H9 (cell line): ENCODE measurements around the gene ZCWPW1. TPM values are rescaled to one million over a fixed set of nuclear protein-coding genes. Genes with fewer than 3 reads are reported as not detected.

ENCODE experiments used
- DNase-seq: peaks from one replicate; pipeline ENCODE4 v3.0.0-alpha.2; 2017
- H2AFZ ChIP-seq: one replicate; pipeline ENCODE4 v1.6.1; 2013; ENCODE audit warnings: mild to moderate bottlenecking, low read length, control low read depth, moderate library complexity
- H2AK5ac ChIP-seq: 2 replicates; pipeline ENCODE4 v1.6.1; 2013; ENCODE audit warnings: low read length, control low read depth, mixed read lengths; ENCODE audit not compliant: insufficient read length
- H2BK120ac ChIP-seq: one replicate; pipeline ENCODE4 v1.6.1; 2013; ENCODE audit warnings: low read depth, mild to moderate bottlenecking, low read length, control low read depth, inconsistent platforms; ENCODE audit not compliant: poor library complexity, severe bottlenecking
- H2BK12ac ChIP-seq: 2 replicates; pipeline ENCODE4 v1.6.1; 2013; ENCODE audit warnings: low read length, control low read depth, mixed read lengths, low read depth; ENCODE audit not compliant: insufficient read length
- H2BK15ac ChIP-seq: 2 replicates; pipeline ENCODE4 v1.6.1; 2013; ENCODE audit warnings: low read depth, low read length, control low read depth
- H2BK20ac ChIP-seq: one replicate; pipeline ENCODE4 v1.6.1; 2013; ENCODE audit warnings: low read depth, mild to moderate bottlenecking, low read length, control low read depth, inconsistent platforms; ENCODE audit not compliant: poor library complexity, severe bottlenecking
- H2BK5ac ChIP-seq: 2 replicates; pipeline ENCODE4 v1.6.1; 2013; ENCODE audit warnings: low read length, control low read depth, mixed read lengths; ENCODE audit not compliant: insufficient read length
- H3K14ac ChIP-seq: 2 replicates; pipeline ENCODE4 v1.6.1; 2013; ENCODE audit warnings: low read length, control low read depth; ENCODE audit not compliant: insufficient read depth
- H3K18ac ChIP-seq: 2 replicates; pipeline ENCODE4 v1.6.1; 2013; ENCODE audit warnings: low read depth, mild to moderate bottlenecking, mixed read lengths, low read length, control low read depth; ENCODE audit not compliant: insufficient read length
- H3K23ac ChIP-seq: 2 replicates; pipeline ENCODE4 v1.6.1; 2013; ENCODE audit warnings: low read length, control low read depth, mixed read lengths, low read depth; ENCODE audit not compliant: insufficient read length
- H3K23me2 ChIP-seq: 2 replicates; pipeline ENCODE4 v1.6.1; 2013; ENCODE audit warnings: low read depth, mild to moderate bottlenecking, mixed read lengths, low read length, control low read depth; ENCODE audit not compliant: insufficient read length, poor library complexity, severe bottlenecking
- H3K27ac ChIP-seq: 2 replicates; pipeline ENCODE4 v1.5.1; 2013; ENCODE audit warnings: low read length, control low read depth, mixed read lengths, low read depth; ENCODE audit not compliant: insufficient read length
- H3K27me3 ChIP-seq: 2 replicates; pipeline ENCODE4 v1.6.1; 2013; ENCODE audit warnings: low read length, control low read depth, inconsistent platforms; ENCODE audit not compliant: insufficient read depth
- H3K4ac ChIP-seq: 2 replicates; pipeline ENCODE4 v1.6.1; 2013; ENCODE audit warnings: low read depth, mild to moderate bottlenecking, control low read depth, inconsistent platforms, low read length, moderate library complexity
- H3K4me1 ChIP-seq: 2 replicates; pipeline ENCODE4 v1.6.1; 2013; ENCODE audit warnings: low read length, control low read depth, inconsistent platforms; ENCODE audit not compliant: insufficient read depth
- H3K4me2 ChIP-seq: 2 replicates; pipeline ENCODE4 v1.6.1; 2013; ENCODE audit warnings: low read length, control low read depth, mixed read lengths; ENCODE audit not compliant: insufficient read length, insufficient read depth
- H3K56ac ChIP-seq: 2 replicates; pipeline ENCODE4 v1.6.1; 2013; ENCODE audit warnings: low read depth, mild to moderate bottlenecking, mixed read lengths, low read length, control low read depth; ENCODE audit not compliant: insufficient read length
- H3K79me1 ChIP-seq: 2 replicates; pipeline ENCODE4 v1.6.1; 2013; ENCODE audit warnings: low read depth, mild to moderate bottlenecking, moderate library complexity, low read length, control low read depth, inconsistent platforms; ENCODE audit not compliant: insufficient read depth, poor library complexity, severe bottlenecking
- H3K79me2 ChIP-seq: 2 replicates; pipeline ENCODE4 v1.6.1; 2013; ENCODE audit warnings: low read length, control low read depth, inconsistent platforms; ENCODE audit not compliant: insufficient read depth
- H3K9ac ChIP-seq: 2 replicates; pipeline ENCODE4 v1.6.1; 2013; ENCODE audit warnings: low read length, control low read depth, mixed read lengths; ENCODE audit not compliant: insufficient read length; ENCODE audit errors: extremely low read depth
- H3K9me3 ChIP-seq: one replicate; pipeline ENCODE4 v1.6.1; 2013; ENCODE audit warnings: low read depth, low read length, inconsistent platforms; ENCODE audit not compliant: control insufficient read depth
- H3T11ph ChIP-seq: one replicate; pipeline ENCODE4 v1.6.1; 2013; ENCODE audit warnings: mild to moderate bottlenecking, low read length, control low read depth, inconsistent platforms
- H4K20me1 ChIP-seq: one replicate; pipeline ENCODE4 v1.6.1; 2013; ENCODE audit not compliant: control insufficient read depth, insufficient read length, insufficient read depth
- H4K5ac ChIP-seq: 2 replicates; pipeline ENCODE4 v1.6.1; 2013; ENCODE audit warnings: low read depth, mild to moderate bottlenecking, mixed read lengths, low read length, control low read depth; ENCODE audit not compliant: insufficient read length
- H4K8ac ChIP-seq: replicated peaks from 2 replicates; pipeline ENCODE4 v1.6.1; 2013; ENCODE audit warnings: low read length, control low read depth, mixed read lengths, low read depth; ENCODE audit not compliant: insufficient read length
- H4K91ac ChIP-seq: 2 replicates; pipeline ENCODE4 v1.6.1; 2013; ENCODE audit warnings: low read depth, mild to moderate bottlenecking, moderate library complexity, mixed read lengths, low read length, control low read depth; ENCODE audit not compliant: insufficient read length
- H3K27ac Mint-ChIP-seq, 3 experiments: 2 replicates in 2 of 3; 3 replicates in 1 of 3; pipeline ENCODE4 v1.8.0; 2020 to 2021; ENCODE audit warnings: mixed read lengths in 3 of 3, mild to moderate bottlenecking in 1 of 3, moderate library complexity in 1 of 3
- H3K27me3 Mint-ChIP-seq: 2 replicates; pipeline ENCODE4 v1.8.0; 2021; ENCODE audit warnings: low read depth, mild to moderate bottlenecking, moderate library complexity, mixed read lengths
- H3K36me3 Mint-ChIP-seq, 3 experiments: 2 replicates in 2 of 3; 3 replicates in 1 of 3; pipeline ENCODE4 v1.8.0; 2020 to 2021; ENCODE audit warnings: low read depth in 3 of 3, mixed read lengths in 3 of 3; ENCODE audit not compliant: insufficient read depth in 1 of 3
- H3K4me1 Mint-ChIP-seq, 2 experiments: 2 replicates each; pipeline ENCODE4 v1.8.0; 2020; ENCODE audit warnings: mixed read lengths in 2 of 2
- H3K4me3 Mint-ChIP-seq, 2 experiments: 2 replicates in 1 of 2; 3 replicates in 1 of 2; pipeline ENCODE4 v1.8.0; 2020 to 2021; ENCODE audit warnings: mild to moderate bottlenecking in 2 of 2, mixed read lengths in 2 of 2, moderate library complexity in 1 of 2
- H3K9me3 Mint-ChIP-seq, 2 experiments: 2 replicates in 1 of 2; 3 replicates in 1 of 2; pipeline ENCODE4 v1.8.0; 2020; ENCODE audit warnings: mild to moderate bottlenecking in 2 of 2, mixed read lengths in 2 of 2, moderate library complexity in 1 of 2
- WGBS: extraction: QIAGEN DNeasy Blood & Tissue Kit; methylation state at CpG from one replicate; pipeline ENCODE4 v1.1.7; 2013; ENCODE audit warnings: missing lambda C conversion rate, low lambda C conversion rate, mixed read lengths; ENCODE audit not compliant: insufficient read length; ENCODE audit errors: extremely low coverage; 5-methylcytosine and 5-hydroxymethylcytosine counted together
- total RNA-seq: library from RNA; stranded (reverse); gene quantifications from 2 replicates; pipeline ENCODE4 v1.2.1, GENCODE V29; 2021
- TF ChIP-seq, protein P1 (sequence below): fragments of 200-600 bp; sonication (generic); conservative IDR thresholded peaks from 3 replicates; pipeline ENCODE4 v1.8.0; 2021; ENCODE audit warnings: antibody characterized with exemption, mild to moderate bottlenecking

Gene ZCWPW1
- total RNA-seq, 1 experiment from 2014 or later = 1.1 TPM

DNA sequence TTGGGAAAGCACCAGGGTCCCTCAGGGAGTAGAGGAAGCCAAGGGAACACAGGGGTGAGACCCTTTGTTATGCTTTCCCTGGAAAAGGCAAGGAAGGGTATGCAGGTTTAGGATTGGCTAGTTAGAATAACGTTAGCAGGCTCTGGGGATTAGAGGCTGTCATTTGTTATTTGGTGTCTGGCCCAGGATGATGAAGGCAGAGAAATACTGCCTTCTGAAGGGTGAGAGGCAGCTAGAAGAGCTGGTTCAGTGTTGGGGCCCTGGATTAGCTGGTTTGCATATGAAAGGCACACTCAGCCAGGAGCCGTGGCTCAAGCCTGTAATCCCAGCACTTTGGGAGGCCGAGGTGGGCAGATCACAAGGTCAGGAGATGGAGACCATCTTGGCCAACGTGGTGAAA lies 58.2 kb downstream of the ZCWPW1 start:
- Mint-ChIP-seq H3K27ac (peak overlapping the region in 2 of 3 experiments; percentile 87 to 96; a peak in 6 of 7 replicates), H3K4me3 (peak overlapping the region; percentile 32 to 61; a peak in 4 of 5 replicates), H3K4me1 (peaks cover 48 to 61% of the 10 kb centered on the region in 2 experiments), H3K9me3 (no peaks in the 10 kb centered on the region), H3K27me3 (no peaks in the 10 kb centered on the region; the same call in 1 of the 2 replicates), H3K36me3 (peaks cover 9 to 23% (median 9%) of the 10 kb centered on the region in 3 experiments)
- H4K5ac ChIP-seq = no peak overlapping the region
- peak; percentile 70 for DNase-seq
- no peaks in the 10 kb centered on the region for H3K79me2 ChIP-seq
- no peak overlapping the region for H3K9ac ChIP-seq
- H3K4ac ChIP-seq = no peak overlapping the region
- H3K23ac ChIP-seq = no peak overlapping the region
- H3K4me2 ChIP-seq = peak overlapping the region; percentile 22
- H4K8ac ChIP-seq = no peak overlapping the region
- H2BK20ac ChIP-seq = no peak overlapping the region
- H2BK5ac ChIP-seq = no peak overlapping the region
- no peaks in the 10 kb centered on the region for H3K27me3 ChIP-seq
- no peak overlapping the region for H2AFZ ChIP-seq
- H4K91ac ChIP-seq = no peak overlapping the region
- no peak overlapping the region for H2BK15ac ChIP-seq
- H3K18ac ChIP-seq = no peak overlapping the region
- H3K79me1 ChIP-seq = no peaks in the 10 kb centered on the region
- TF ChIP-seq, protein P1, sequence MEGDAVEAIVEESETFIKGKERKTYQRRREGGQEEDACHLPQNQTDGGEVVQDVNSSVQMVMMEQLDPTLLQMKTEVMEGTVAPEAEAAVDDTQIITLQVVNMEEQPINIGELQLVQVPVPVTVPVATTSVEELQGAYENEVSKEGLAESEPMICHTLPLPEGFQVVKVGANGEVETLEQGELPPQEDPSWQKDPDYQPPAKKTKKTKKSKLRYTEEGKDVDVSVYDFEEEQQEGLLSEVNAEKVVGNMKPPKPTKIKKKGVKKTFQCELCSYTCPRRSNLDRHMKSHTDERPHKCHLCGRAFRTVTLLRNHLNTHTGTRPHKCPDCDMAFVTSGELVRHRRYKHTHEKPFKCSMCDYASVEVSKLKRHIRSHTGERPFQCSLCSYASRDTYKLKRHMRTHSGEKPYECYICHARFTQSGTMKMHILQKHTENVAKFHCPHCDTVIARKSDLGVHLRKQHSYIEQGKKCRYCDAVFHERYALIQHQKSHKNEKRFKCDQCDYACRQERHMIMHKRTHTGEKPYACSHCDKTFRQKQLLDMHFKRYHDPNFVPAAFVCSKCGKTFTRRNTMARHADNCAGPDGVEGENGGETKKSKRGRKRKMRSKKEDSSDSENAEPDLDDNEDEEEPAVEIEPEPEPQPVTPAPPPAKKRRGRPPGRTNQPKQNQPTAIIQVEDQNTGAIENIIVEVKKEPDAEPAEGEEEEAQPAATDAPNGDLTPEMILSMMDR = no peak
- no peaks in the 10 kb centered on the region for H3K23me2 ChIP-seq
- no peaks in the 10 kb centered on the region; the same call in 1 of the 2 replicates for H3K4me1 ChIP-seq
- no peak overlapping the region for H3K27ac ChIP-seq
- H2BK12ac ChIP-seq = no peak overlapping the region
- no peak overlapping the region for H3K56ac ChIP-seq
- H4K20me1 ChIP-seq = no peaks in the 10 kb centered on the region
- no peak overlapping the region for H2BK120ac ChIP-seq
- WGBS = no CpG with 5 or more reads among the region's 4 CpGs
- H3T11ph ChIP-seq = no peak overlapping the region
- H3K9me3 ChIP-seq = no peaks in the 10 kb centered on the region
- no peak overlapping the region for H2AK5ac ChIP-seq
- H3K14ac ChIP-seq = no peak overlapping the region
